Activated CD4-positive, alpha-beta T cell treated with anti-CD3 and anti-CD28 coated beads, Interleukin-2, amount 50 U/mL, for 24 hours (primary cell): ENCODE measurements around the gene INPP5J.

Source experiments
- DNase-seq, 2 donors: peaks; one replicate each; pipeline ENCODE4 v3.0.0-alpha.2; 2020; ENCODE audit warnings: low read depth in 1 of 2, low spot score in 1 of 2

INPP5J gene

GRCh38 chr22:31125521-31126117, 2.9 kb downstream of the INPP5J start:
- DNase-seq: no peak

DNA sequence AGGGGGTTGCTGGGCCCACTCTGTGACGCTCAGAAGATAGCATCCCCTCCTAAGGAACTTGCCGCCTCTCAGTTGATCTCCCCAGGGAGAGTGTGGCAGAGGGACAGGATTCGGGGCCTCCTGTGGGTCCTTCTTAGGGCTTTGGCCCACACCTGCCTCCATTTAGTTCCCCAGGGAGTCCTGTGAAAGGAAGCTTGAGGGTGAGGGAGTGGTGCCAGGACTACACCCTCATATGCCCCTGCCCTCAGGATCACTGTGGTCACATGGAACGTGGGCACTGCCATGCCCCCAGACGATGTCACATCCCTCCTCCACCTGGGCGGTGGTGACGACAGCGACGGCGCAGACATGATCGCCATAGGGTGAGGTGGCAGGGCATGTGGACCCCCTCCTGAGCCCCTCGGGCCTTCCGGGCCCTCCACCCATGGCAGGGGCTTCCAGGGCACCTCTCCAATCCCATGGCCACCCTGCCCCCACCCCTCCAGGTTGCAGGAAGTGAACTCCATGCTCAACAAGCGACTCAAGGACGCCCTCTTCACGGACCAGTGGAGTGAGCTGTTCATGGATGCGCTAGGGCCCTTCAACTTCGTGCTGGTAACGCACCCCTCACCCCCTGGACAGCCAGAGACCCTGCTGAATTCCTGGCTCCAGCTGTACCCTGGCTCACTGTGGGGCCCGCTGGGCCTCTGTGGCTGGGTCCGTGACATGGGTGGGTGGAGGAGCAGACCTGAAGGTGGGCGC, 3.5 kb downstream of the INPP5J start:
- no peak for DNase-seq

DNA sequence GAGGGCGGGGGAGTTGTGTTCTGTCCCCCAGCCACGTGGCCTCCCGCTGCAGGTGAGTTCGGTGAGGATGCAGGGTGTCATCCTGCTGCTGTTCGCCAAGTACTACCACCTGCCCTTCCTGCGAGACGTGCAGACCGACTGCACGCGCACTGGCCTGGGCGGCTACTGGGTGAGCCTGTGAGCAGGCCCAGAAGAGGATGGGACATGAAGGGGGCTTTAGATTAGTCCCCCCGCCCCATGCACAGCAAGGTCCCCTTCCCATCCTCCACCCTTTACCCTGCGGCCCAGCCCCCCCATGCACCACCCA, 4.1 kb downstream of the INPP5J start:
- DNase-seq: no peak

DNA sequence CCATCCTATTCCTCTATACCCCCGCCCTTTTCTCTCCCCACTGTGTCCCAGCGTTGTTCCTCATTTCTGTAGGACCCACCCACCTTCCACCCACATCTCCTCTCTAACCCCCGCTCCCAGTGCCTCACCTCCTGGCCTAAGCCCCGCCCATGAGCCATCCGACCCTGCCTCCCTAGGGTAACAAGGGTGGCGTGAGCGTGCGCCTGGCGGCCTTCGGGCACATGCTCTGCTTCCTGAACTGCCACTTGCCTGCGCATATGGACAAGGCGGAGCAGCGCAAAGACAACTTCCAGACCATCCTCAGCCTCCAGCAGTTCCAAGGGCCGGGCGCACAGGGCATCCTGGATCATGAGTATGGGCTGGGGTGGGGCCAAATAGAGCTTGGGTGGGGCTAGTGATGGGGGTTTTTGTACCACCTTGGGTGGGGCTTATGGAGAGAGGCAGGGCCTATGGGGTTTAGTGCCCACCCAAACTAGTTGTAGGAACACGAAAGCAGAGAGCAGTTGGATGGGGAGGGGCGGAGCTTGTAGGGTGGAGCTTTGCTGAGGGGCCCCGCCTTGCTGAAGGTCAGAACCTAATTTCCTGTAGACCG, 4.5 kb downstream of the INPP5J start:
- DNase-seq: no peak

- DNase-seq: no peak
Observed at GRCh38 chr22:31128156-31128555, 5.4 kb downstream of the INPP5J start.

DNA sequence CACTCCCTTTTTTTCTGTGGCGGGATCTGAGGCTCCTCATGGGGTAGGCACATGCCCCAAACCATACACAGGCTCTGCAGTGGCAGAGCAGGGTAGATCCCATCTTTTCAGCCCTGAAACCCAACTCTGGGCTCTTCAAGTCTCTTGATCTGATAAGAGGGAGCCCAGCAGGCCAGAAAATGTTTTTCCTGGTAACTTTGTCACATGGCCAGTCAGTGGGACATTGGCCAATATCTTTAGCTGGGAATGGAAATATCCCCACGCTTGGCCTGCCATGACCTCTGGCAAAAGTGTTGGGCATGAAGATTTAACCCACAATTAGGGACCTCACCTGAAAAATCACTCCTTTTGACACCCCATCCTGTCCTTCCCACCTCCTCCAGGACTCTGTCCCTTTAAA, 8.1 kb downstream of the INPP5J start:
- no peak for DNase-seq

DNA sequence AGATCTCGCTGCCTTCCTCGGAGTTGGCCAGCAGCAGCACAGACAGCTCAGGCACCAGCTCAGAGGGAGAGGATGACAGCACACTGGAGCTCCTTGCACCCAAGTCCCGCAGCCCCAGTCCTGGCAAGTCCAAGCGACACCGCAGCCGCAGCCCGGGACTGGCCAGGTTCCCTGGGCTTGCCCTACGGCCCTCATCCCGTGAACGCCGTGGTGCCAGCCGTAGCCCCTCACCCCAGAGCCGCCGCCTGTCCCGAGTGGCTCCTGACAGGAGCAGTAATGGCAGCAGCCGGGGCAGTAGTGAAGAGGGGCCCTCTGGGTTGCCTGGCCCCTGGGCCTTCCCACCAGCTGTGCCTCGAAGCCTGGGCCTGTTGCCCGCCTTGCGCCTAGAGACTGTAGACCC, 11.1 kb downstream of the INPP5J start:
- no peak for DNase-seq

- DNase-seq: no peak
Observed at GRCh38 chr22:31134688-31135087, 11.9 kb downstream of the INPP5J start.

- DNase-seq: no peak
Observed at GRCh38 chr22:31135706-31136105, 12.9 kb downstream of the INPP5J start.

DNA sequence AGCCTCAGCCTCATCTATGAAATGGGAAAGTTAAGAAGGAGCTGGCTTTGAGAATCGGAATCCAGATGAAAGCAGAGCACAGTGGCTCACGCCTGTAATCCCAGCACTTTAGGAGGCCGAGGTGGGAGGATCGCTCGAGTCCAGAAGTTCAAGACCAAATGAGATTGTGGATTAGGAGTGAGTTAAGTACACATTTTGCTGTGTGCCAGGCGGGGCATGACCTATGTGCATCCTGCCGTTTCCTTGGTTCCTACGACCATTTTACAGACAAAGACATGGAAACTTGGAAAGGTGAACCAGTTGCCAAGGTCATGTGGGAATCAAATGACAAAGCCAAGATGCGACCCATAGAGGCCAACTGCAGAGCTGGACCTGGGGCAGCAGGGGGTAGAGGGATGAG, 13.4 kb downstream of the INPP5J start:
- DNase-seq: no peak

DNA sequence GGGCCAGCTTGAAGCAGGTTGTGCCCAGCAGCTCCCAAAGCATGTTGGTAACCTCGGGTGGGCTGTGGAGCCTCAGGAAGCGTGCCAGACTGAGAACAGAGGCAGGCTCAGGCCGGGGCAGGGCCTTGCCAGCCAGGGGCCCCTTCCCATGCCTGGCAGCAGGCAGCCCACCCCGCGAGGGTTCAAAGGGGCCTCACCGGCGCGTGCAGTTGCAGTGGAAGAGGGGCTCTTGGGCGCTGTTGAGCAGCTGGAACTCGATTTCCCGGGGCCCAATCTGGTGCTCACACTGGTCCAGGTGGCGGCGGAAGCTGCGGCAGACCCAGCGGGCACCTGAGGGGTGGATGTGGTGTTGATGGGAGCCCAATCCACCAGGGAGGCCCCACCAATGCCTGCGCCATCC, 13.9 kb downstream of the INPP5J start:
- DNase-seq: no peak

- DNase-seq: no peak
Observed at GRCh38 chr22:31137721-31138120, 15.0 kb downstream of the INPP5J start.

DNA sequence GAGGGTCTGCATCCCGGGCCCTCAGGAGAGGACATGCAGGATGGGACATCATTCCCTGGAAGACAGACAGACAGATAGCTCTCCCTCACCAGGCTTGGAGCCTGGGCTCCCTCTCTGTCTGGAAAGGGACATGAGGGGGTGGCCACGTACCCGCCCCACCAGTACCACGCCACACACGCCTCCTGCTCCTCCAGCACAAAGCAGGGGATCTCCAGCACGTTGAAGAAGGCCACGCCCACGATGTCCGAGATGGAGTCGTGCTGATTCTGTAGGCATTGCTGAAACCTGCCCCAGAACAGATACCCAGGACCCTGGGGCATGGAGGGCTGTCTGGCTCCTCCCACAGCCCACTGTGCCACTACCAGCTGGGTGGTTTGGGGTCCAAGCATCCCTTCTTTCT, 15.4 kb downstream of the INPP5J start:
- no peak for DNase-seq

DNA sequence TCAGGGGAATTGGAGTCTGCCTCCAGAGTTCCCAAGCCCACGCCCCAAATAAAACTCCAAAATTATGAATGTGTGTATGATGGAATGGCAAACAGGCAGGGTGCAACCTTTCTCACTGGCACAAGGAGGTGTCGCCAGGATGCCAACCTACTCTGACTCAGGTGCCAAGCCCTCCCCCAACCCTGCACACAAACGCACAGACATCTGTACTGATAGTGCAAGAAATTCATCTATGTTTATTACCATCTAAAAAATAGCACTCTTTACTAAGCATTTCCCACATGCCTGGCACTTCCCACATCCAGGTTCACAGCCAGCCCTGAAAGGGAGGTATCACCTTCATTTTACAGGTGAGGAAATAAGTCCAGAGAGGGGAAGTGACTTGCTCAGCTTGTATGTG, 16.3 kb downstream of the INPP5J start:
- DNase-seq: no peak

DNA sequence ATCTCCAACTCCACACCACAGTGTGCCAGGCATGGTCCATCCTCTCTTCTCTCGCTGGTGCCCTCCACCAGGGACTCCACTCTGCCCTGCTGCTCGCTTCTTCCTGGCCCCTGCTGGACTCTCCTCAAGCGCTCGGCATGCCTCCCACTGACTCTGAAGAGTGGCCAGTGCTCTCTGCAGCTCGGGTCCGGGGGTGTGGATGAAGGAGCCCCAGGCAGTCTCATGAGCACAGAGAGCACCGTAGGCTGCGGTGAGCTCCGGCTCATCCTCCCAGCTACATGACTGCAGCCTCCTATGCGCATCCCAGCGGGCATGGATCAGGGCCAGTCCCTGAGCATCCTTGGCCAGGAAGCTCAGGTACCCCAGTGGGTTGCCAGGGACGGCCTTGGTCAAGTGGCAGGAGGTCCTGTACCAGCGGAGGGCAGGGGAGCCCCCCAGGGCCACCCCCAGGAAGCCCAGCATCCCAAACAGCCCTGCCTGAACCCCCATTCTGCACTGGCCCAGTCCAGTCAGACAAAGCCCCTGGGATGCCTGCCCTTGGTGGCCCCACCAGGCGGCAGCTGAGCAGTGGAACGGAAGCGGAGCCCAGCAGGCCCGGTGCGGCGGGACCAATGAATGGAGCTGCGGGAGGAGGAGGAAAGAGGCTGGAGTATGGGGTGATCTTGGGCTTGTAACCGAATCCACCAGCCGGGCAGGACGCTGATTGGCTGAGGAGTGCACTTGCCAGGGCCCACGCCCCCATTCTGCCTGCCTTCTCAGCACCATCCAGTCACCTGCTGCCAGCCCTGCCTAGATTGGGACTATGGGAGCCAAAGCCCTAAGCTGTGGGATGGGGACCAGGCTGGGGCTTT, 17.3 kb downstream of the INPP5J start, which contains the start of gene PLA2G3:
Gene PLA2G3 (minus strand): TSS at position 643 of the 851 bp plus-strand sequence. CDS start 154 bp downstream, at position 489.
- DNase-seq: no peak

DNA sequence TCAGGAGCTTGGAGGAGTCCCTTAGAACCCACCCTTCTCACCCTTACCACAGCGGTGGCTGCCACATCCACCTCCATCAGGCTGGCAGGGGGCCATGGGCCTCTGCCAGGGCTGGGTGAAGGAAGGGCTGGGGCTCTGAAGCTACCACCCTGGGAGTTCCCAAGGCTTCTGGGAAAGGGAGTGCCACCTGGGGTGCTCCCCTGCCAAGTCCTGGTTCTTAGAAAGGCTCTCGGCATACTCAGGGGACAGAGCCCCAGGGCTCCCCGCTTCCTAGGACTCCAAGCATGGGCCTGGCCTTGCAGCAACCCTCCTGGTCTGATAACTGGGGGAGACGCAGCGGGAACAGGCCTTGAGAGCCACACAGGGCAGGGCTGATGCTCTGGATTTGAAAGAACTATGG, 18.0 kb downstream of the INPP5J start:
- no peak for DNase-seq

GRCh38 chr22:31141551-31141950, 18.8 kb downstream of the INPP5J start:
- DNase-seq: no peak

- no peak for DNase-seq
Observed at GRCh38 chr22:31142285-31142684, 19.5 kb downstream of the INPP5J start.

- DNase-seq: no peak
Observed at GRCh38 chr22:31143038-31143437, 20.3 kb downstream of the INPP5J start.

GRCh38 chr22:31143537-31143936, 20.8 kb downstream of the INPP5J start:
- DNase-seq: no peak

DNA sequence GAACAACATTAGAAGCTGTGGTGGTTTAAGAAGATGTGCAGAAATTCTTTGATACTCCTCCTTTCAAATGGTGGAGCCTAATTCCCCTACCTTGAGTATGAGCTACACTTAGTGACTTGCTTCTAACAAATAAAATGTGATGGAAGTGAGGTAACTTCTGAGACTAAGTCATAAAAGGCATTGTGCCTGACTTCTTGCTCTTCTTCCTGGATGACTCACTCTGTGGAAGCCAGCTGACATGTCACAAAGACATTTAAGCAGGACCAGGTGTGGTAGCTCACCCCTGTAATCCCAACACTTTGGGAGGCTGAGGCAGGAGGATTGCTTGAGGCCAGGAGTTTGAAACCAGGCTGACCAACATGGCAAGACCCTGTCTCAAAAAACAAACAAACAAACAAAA, 21.5 kb downstream of the INPP5J start:
- DNase-seq: no peak

- DNase-seq: no peak
Observed at GRCh38 chr22:31148488-31148887, 25.7 kb downstream of the INPP5J start.
